ENCODE measurements around the gene AMH.

The AMH gene

DNA sequence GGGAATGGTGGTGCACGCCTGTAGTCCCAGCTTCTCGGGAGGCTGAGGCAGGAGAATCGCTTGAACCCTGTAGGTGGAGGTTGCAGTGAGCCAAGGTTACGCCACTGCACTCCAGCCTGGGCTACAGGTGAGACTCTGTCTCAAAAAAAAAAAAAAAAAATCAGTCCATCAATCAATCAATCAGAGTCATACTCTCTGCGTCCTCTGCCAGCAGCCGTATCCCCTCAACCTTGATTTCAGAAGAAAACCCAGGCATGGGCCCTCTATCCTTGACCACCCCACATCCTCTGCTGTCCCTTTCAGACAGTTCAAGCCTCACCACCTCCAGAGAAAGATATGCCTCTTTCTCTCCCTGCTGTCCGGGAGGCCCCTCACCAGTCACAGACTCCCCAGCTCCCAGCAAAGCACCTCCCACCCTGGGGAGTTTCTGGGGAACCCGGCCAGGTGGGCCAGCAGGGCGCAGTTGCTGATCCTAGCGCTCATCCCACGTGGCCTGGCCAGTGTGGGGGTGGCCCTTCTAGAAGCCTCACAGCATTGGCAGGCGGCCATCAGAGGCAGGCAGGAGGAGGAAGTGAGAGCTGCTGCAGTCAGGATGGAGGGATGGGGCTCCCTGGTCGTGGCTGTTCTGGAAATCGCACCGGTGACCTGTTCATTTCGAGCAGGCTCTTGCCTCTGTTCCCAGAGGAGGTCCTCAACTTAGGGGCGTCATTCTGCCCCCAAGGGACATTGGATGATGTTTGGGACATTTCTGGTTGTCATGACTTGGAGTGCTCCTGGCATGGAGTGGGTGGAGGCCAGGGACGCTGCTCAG is 17.3 kb downstream of the AMH start:
- FAIRE-seq, result peak; percentile 98
- DNase-seq (ENCODE audit: extremely low spot score, insufficient read length, low read depth), result no peak

DNA sequence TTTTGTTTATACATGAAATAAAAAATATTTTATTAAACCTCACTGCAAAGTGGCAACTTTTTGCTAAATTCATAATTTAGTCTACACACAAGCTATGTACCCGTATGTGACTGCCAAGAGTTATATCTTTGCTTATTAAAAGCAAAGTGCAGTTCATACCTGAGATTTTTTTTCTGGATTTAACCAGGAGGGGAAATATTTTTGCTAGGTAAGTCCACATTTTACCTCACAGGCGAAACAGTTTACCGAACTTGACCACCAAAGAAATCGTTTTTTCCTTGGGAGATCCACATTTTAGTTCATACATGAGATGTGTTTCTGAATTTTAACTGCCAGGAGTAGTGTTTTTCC is 19.3 kb downstream of the AMH start:
- no peak for DNase-seq (ENCODE audit: extremely low spot score, insufficient read length, low read depth)
- FAIRE-seq, result no peak

DNA sequence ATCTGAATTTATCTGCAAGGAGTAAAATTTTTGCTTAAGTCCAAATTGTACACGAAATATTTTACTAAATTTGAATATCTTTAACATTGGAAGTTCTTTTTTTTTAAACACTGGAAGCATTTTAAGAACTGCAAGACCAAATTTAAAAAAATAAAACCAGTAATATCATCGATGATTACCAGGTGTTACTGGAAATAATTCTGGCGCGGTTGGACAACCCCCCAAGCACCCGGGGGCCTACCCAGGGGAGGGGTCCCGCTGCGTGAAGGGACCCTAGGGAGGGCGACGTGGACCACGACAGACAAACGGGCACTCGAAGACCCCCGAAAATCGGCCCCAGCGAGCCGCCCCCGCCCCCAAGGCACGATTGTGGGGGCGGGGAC is 19.7 kb downstream of the AMH start:
- DNase-seq (ENCODE audit: extremely low spot score, insufficient read length, low read depth) (no peak), FAIRE-seq (no peak)

DNA sequence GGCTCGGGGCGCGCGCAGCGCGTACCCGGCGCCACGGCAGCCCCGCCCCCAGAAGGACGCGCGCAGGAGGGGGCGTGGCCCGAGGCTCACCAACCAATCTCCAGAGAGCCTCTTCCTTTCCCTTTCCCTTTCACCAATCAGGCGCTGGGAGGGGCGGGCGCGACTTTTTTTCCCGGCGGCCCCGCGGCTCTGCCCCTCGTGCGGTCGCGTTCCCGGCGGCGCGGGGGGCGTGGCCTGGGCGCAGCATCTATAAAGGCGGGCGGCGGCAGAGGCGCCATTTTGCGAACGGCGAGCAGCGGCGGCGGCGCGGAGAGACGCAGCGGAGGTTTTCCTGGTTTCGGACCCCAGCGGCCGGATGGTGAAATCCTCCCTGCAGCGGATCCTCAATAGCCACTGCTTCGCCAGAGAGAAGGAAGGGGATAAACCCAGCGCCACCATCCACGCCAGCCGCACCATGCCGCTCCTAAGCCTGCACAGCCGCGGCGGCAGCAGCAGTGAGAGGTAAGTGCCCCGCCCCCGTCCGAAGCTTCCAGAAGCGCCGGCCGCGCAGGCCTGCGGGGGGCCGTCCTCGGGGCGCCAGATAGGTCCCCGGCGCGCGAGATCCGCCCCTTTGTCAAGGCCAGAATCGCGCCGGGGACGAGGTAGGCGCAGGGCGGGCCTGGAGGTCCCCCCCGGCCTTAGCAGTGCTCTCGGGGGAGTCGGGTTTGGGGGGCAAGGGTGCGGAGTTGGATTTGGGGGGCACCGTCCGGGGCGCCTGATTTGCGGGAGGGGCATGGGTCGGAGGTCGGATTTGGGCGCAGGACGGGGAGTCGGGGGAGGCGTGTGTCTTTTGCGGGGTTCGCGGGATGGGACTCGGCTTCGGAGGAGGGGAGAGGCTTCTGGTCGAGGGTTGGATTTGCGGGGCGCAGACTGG is 20.4 kb downstream of the AMH start:
- FAIRE-seq (peak; percentile 95), DNase-seq (ENCODE audit: extremely low spot score, insufficient read length, low read depth) (peak; percentile 97)

DNA sequence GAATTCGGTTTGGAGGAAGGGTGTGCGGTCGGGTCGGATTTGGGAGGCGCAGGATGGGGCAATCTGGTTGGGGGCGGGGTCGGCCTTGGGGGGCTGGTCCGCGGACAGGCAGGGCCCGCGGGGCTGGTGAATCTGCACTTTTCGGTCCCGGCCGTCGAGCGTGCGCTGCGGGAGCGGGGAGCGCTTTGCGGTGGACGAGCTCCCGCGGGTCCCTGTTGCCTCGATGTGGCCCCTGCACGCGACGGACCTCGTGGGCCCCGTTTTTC is 21.0 kb downstream of the AMH start:
- DNase-seq (ENCODE audit: extremely low spot score, insufficient read length, low read depth), result no peak
- no peak for FAIRE-seq

GRCh38 chr19:2270423-2271233 is 21.5 kb downstream of the AMH start:
- no peak for DNase-seq (ENCODE audit: extremely low spot score, insufficient read length, low read depth)
- FAIRE-seq, result no peak

- DNase-seq (ENCODE audit: extremely low spot score, insufficient read length, low read depth) (no peak), FAIRE-seq (no peak)
These were observed 22.3 kb downstream of the AMH start for GRCh38 chr19:2271234-2272103.

DNA sequence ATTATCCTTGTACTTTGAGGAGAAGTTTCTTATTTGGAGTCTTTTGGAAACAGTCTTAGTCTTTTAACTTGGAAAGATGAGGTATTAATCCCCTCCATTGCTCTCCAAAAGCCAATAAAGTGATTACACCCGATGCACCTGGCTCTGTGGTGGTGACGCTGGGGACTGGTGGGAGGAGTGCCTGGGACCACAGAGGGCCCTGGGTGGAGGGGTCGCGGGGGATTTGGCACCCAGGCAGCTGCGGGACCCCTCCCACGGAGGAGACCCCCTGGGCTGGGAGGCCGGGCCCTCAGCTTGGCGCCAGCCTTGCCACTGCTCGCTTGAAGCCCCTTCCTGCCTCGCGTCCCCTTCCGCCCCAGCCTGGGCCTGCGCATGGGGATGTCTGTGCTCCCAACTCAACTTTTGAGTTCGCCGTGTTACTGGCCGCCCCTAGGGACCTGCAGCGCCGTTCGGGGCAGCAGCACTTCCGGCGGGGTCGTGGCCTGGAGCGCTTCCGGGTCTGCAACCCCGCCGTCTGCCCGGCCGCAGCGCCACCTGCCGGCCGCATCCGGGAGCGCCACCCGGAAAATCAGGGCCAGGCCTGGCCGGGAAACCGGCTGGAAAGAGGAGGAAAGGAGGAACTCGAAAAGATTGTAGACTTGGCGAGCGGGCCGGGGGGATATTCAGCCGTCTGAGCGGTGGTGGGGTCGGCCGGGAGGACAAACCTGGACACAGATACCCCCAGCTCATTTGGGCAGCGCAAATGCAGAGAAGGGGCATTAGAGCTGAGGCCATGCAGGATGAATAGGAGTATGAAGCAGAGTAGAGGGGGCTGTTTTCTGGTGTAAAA is 24.4 kb downstream of the AMH start:
- DNase-seq (ENCODE audit: extremely low spot score, insufficient read length, low read depth) (peak; percentile 94), FAIRE-seq (peak; percentile 92)

- FAIRE-seq (no peak), DNase-seq (ENCODE audit: extremely low spot score, insufficient read length, low read depth) (no peak)
These were observed 25.1 kb downstream of the AMH start for GRCh38 chr19:2274185-2274711.

- DNase-seq (ENCODE audit: extremely low spot score, insufficient read length, low read depth) (no peak), FAIRE-seq (peak; percentile 56)
These were observed 25.9 kb downstream of the AMH start for GRCh38 chr19:2274931-2275535.

DNA sequence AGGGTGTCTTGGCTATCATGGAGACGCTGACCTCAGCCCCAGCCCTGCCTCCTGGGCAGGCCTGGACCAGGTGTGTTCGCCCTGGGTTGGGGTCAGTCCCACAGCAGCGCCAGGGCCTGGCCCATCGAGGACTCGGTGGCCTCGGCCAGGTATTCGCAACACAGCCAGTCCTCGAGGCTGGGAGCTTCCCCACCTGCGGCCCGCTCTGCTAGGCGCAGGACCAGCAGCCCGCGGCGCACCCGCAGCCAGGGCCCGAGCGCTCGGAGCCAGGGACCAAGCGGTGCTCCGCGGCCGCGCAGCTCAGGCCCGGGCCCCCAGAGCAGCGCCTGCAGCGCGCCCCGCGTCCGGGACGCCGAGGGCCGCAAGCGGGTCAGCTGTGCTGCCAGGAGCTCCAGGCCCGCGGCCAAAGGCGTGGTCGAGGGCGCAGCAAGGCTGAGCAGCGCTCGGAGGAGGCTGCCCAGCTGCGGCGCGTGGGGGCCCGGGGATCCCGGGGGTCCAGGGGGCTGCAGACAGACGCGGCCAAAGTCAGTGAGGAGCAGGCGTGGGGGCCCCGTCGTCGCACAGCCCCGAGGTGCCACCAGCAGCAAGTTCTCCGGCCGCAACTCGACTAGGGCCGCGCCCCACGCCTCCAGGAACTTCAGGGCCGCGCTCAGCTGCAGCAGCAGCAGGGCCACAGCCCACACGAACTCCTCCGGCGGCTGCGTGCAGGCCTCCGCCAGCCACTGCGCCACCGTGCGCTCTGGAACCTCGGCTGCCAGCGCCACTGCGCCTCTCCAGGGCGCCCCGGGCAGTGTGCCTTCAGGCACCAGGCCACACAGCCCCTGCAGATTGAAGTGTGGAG is 26.7 kb downstream of the AMH start:
- FAIRE-seq (no peak), DNase-seq (ENCODE audit: extremely low spot score, insufficient read length, low read depth) (no peak)

GRCh38 chr19:2276429-2276986 is 27.4 kb downstream of the AMH start:
- FAIRE-seq (no peak), DNase-seq (ENCODE audit: extremely low spot score, insufficient read length, low read depth) (no peak)

DNA sequence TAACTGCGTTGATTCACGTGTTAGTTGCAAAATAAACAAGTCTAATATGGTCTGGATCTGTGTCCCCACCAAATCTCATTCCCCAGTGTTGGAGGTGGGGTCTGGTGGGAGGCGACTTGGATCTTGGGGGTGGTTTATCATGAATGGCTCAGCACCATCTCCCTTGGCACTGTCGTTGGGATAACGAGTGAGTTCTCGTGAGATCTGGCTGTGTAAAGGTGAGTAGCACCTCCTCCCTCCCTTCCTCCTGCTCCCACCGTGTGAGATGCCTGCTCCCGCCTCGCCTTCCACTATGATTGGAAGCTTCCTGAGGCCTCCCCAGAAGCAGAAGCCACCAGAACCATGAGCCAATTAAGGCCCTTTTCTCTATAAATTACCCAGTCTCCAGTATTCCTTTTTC is 28.0 kb downstream of the AMH start:
- DNase-seq (ENCODE audit: extremely low spot score, insufficient read length, low read depth), result no peak
- no peak for FAIRE-seq

GRCh38 chr19:2278459-2279158 is 29.5 kb downstream of the AMH start:
- FAIRE-seq, result no peak

GRCh38 chr19:2280633-2281264 is 31.6 kb downstream of the AMH start:
- DNase-seq (ENCODE audit: extremely low spot score, insufficient read length, low read depth) (no peak), FAIRE-seq (no peak)

More at GRCh38 chr19:2278459-2279158, 29.5 kb downstream of the AMH start:
- DNase-seq (ENCODE audit: extremely low spot score, insufficient read length, low read depth), result no peak

Measured in GM18507 (cell line).